Activated CD8-positive, alpha-beta T cell treated with anti-CD3 and anti-CD28 coated beads for 36 hours (primary cell): ENCODE results near the gene EYS. TPM values are rescaled to one million over a fixed set of nuclear protein-coding genes. Genes with fewer than 3 reads are reported as not detected.
"Not testable (repeated sequence)": the region's sequence is repeated elsewhere in the genome, so short reads cannot be mapped to it uniquely, and the experiment has no call there.

Experiments used
- ATAC-seq: fragments of 200-7000 bp; cut with Tn5 transposase; one replicate; pipeline ENCODE4 v1.10.0; 2021; ENCODE audit warnings: mild to moderate bottlenecking, moderate library complexity
- CTCF ChIA-PET: fragments of 350-600 bp; sonication (Branson Sonifier 250); formaldehyde crosslinking; loops from one replicate; lab custom pipeline; 2021; ENCODE audit warnings: antibody characterized with exemption; lab: Charles Lee
- POLR2A ChIA-PET: fragments of 350-600 bp; sonication (Branson Sonifier 250); formaldehyde crosslinking; loops from one replicate; lab custom pipeline; 2021; ENCODE audit warnings: antibody characterized with exemption; lab: Charles Lee
- DNase-seq: peaks from one replicate; pipeline ENCODE4 v3.0.0-alpha.2; 2020
- H3K27ac Mint-ChIP-seq: one replicate; pipeline ENCODE4 v1.8.0; 2021; ENCODE audit warnings: mild to moderate bottlenecking, mixed read lengths
- H3K27me3 Mint-ChIP-seq: one replicate; pipeline ENCODE4 v1.8.0; 2021; ENCODE audit warnings: mixed read lengths
- H3K36me3 Mint-ChIP-seq: one replicate; pipeline ENCODE4 v1.8.0; 2021; ENCODE audit warnings: low read depth, mixed read lengths
- H3K4me1 Mint-ChIP-seq: one replicate; pipeline ENCODE4 v1.8.0; 2021; ENCODE audit warnings: low read depth, mixed read lengths
- H3K4me3 Mint-ChIP-seq: one replicate; pipeline ENCODE4 v1.8.0; 2021; ENCODE audit warnings: mild to moderate bottlenecking, moderate library complexity, mixed read lengths
- H3K9me3 Mint-ChIP-seq: one replicate; pipeline ENCODE4 v1.8.0; 2021; ENCODE audit warnings: mixed read lengths
- intact Hi-C: fragments of 100-400 bp; cut with micrococcal nuclease; formaldehyde crosslinking; loops from one replicate; pipeline ENCODE4 v1.10.0; 2022
- total RNA-seq, 2 experiments: library from RNA; stranded (reverse); gene quantifications; one replicate each; pipeline ENCODE4 v1.2.3, GENCODE V29; 2021
- TF ChIP-seq, protein P1 (sequence below): fragments of 200-600 bp; IDR thresholded peaks from one replicate; pipeline ENCODE4 v1.8.0; 2022; ENCODE audit warnings: antibody characterized with exemption, mild to moderate bottlenecking

Gene EYS
- total RNA-seq, 2 experiments from 2014 or later, result not detected

GRCh38 chr6:65410309-65410708 lies 296.7 kb downstream of the EYS start:
- peaks cover 11% of the 10 kb centered on the region for H3K9me3 Mint-ChIP-seq
- DNase-seq (no peak), ATAC-seq (no peak)
- ChIA-PET CTCF (no interaction called here), POLR2A (no interaction called here)
- no peaks in the 10 kb centered on the region for H3K27me3 Mint-ChIP-seq
- no peak overlapping the region for H3K27ac Mint-ChIP-seq
- no peaks in the 10 kb centered on the region for H3K36me3 Mint-ChIP-seq
- TF ChIP-seq, protein P1, sequence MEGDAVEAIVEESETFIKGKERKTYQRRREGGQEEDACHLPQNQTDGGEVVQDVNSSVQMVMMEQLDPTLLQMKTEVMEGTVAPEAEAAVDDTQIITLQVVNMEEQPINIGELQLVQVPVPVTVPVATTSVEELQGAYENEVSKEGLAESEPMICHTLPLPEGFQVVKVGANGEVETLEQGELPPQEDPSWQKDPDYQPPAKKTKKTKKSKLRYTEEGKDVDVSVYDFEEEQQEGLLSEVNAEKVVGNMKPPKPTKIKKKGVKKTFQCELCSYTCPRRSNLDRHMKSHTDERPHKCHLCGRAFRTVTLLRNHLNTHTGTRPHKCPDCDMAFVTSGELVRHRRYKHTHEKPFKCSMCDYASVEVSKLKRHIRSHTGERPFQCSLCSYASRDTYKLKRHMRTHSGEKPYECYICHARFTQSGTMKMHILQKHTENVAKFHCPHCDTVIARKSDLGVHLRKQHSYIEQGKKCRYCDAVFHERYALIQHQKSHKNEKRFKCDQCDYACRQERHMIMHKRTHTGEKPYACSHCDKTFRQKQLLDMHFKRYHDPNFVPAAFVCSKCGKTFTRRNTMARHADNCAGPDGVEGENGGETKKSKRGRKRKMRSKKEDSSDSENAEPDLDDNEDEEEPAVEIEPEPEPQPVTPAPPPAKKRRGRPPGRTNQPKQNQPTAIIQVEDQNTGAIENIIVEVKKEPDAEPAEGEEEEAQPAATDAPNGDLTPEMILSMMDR, result no peak
- intact Hi-C loops, result no loop called here
- H3K4me1 Mint-ChIP-seq, result no peaks in the 10 kb centered on the region
- no peak overlapping the region for H3K4me3 Mint-ChIP-seq

DNA sequence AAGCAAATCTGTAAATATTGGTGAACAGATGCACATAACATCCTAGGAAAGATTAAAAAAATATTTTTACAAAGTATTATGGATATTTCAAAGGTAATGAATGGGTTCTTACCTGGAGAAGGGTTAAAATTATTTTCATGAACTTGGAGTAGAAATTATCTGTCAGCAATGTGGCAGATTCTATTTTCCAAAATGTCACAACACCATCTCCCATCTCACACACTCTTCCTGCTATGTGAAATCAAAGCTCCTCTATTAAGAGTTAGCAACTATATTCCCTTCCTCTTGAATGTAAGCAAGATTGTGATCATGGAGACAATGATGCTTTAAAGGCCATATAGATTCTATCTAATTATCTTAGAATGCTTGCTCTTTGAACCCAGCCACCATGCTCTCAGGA lies 304.5 kb downstream of the EYS start:
- POLR2A ChIA-PET, result no interaction called here
- TF ChIP-seq, protein P1, result no peak
- Mint-ChIP-seq H3K27ac (no peak overlapping the region), H3K9me3 (peaks cover 9% of the 10 kb centered on the region), H3K36me3 (no peaks in the 10 kb centered on the region), H3K27me3 (no peaks in the 10 kb centered on the region), H3K4me3 (no peak overlapping the region), H3K4me1 (no peaks in the 10 kb centered on the region)
- CTCF ChIA-PET, result no interaction called here
- DNase-seq (no peak), ATAC-seq (no peak)
- intact Hi-C loops, result no loop called here

DNA sequence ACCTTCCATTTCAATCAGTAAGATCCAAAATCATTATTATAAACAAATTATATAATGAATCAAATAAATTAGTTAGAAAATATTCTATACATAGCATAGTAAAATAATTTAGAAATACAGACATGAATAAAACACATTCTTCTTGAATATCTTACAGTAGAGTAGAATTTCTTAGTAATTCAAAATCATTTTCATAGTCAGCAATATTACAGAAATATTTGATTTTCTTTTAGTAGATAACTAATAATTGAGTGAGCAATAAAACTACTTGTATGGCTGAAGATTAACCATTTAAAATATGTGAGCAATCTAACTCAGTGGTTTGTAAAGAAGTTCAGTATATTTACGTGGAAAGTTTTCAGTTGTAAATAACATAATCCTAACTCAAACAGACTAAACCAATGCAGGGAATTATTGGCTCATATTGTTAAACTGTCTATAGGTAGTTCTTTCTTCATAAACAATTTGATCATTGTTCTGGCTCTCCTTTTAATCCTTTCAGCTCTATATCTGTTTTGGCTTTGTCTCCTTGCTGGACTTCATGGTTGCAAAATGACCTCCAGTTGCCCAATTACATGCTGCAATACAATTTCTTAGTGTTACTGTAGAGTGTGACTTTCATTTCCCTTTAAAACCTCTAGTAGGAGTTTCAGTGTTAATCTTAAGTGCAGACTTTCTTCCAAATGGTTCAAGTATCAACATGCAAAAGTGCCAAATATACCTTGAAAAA lies 307.5 kb downstream of the EYS start:
- Mint-ChIP-seq H3K27me3 (no peaks in the 10 kb centered on the region), H3K9me3 (peaks cover 12% of the 10 kb centered on the region), H3K27ac (no peak overlapping the region), H3K4me1 (no peaks in the 10 kb centered on the region), H3K36me3 (no peaks in the 10 kb centered on the region), H3K4me3 (no peak overlapping the region)
- DNase-seq (no peak), ATAC-seq (no peak)
- intact Hi-C loops, result no loop called here
- ChIA-PET POLR2A (no interaction called here), CTCF (no interaction called here)
- TF ChIP-seq, protein P1, result no peak

GRCh38 chr6:65398851-65399250 lies 308.2 kb downstream of the EYS start:
- POLR2A ChIA-PET, result no interaction called here
- peaks cover 10% of the 10 kb centered on the region for H3K9me3 Mint-ChIP-seq
- TF ChIP-seq, protein P1, result no peak
- H3K4me1 Mint-ChIP-seq, result no peaks in the 10 kb centered on the region
- no peaks in the 10 kb centered on the region for H3K27me3 Mint-ChIP-seq
- CTCF ChIA-PET, result no interaction called here
- intact Hi-C loops, result no loop called here
- H3K4me3 Mint-ChIP-seq, result no peak overlapping the region
- DNase-seq, result no peak
- no peaks in the 10 kb centered on the region for H3K36me3 Mint-ChIP-seq
- no peak for ATAC-seq
- H3K27ac Mint-ChIP-seq, result no peak overlapping the region

GRCh38 chr6:65350530-65350929 lies 356.5 kb downstream of the EYS start:
- no peaks in the 10 kb centered on the region for H3K36me3 Mint-ChIP-seq
- TF ChIP-seq, protein P1, result no peak
- no peaks in the 10 kb centered on the region for H3K27me3 Mint-ChIP-seq
- H3K27ac Mint-ChIP-seq, result no peak overlapping the region
- peaks cover 7% of the 10 kb centered on the region for H3K9me3 Mint-ChIP-seq
- ATAC-seq (no peak), DNase-seq (no peak)
- H3K4me3 Mint-ChIP-seq, result no peak overlapping the region
- ChIA-PET POLR2A (no interaction called here), CTCF (no interaction called here)
- intact Hi-C loops, result no loop called here
- no peaks in the 10 kb centered on the region for H3K4me1 Mint-ChIP-seq

DNA sequence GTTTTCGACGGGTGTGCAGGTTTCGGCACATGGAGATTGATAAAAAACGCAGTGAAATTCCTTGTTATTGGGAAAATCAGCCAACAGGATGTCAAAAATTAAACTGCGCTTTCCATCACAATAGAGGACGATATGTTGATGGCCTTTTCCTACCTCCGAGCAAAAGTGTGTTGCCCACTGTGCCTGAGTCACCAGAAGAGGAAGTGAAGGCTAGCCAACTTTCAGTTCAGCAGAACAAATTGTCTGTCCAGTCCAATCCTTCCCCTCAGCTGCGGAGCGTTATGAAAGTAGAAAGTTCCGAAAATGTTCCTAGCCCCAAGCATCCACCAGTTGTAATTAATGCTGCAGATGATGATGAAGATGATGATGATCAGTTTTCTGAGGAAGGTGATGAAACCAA lies 404.4 kb downstream of the EYS start:
- ATAC-seq, H3K27me3 Mint-ChIP-seq, H3K36me3 Mint-ChIP-seq, H3K9me3 Mint-ChIP-seq, DNase-seq, H3K4me3 Mint-ChIP-seq, intact Hi-C loops, POLR2A ChIA-PET, H3K27ac Mint-ChIP-seq, H3K4me1 Mint-ChIP-seq, CTCF ChIA-PET: not testable (repeated sequence)
